ENCODE results near the gene CTNND2.

DNA sequence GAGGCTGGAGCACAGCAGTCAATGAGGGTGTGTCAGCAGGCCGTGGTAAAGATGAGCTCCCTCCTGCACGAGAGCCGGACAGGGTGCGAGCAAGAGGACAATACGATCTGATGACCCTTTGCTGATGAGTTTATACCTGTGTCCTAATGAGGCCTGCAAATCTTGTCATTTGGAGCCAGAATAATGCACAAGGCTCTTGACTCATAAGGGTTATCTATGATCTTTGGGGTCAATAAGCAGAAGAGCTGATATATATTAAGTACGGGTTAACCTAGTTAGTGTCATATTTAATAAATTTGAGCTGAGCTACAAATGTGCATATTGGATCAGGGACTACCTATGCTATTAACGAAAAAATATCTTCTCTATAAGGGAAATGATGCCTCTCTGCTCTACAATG lies 46.9 kb downstream of the CTNND2 start:
- TF ChIP-seq, protein P1, sequence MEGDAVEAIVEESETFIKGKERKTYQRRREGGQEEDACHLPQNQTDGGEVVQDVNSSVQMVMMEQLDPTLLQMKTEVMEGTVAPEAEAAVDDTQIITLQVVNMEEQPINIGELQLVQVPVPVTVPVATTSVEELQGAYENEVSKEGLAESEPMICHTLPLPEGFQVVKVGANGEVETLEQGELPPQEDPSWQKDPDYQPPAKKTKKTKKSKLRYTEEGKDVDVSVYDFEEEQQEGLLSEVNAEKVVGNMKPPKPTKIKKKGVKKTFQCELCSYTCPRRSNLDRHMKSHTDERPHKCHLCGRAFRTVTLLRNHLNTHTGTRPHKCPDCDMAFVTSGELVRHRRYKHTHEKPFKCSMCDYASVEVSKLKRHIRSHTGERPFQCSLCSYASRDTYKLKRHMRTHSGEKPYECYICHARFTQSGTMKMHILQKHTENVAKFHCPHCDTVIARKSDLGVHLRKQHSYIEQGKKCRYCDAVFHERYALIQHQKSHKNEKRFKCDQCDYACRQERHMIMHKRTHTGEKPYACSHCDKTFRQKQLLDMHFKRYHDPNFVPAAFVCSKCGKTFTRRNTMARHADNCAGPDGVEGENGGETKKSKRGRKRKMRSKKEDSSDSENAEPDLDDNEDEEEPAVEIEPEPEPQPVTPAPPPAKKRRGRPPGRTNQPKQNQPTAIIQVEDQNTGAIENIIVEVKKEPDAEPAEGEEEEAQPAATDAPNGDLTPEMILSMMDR (IDR thresholded peaks at IDR 0.05) = no peak
- no peak for TF ChIP-seq POLR2A (IDR thresholded peaks at IDR 0.05)
